ENCODE results near the gene NFIA. TPM values are rescaled to one million over a fixed set of nuclear protein-coding genes. Genes with fewer than 3 reads are reported as not detected.

Gene NFIA
- total and polyA plus RNA-seq, 10 of the 15 experiments (the other 5 are each of a cell fraction or from before 2014, with no cell fraction given): 0.10 to 0.16 TPM; not detected in 8

DNA sequence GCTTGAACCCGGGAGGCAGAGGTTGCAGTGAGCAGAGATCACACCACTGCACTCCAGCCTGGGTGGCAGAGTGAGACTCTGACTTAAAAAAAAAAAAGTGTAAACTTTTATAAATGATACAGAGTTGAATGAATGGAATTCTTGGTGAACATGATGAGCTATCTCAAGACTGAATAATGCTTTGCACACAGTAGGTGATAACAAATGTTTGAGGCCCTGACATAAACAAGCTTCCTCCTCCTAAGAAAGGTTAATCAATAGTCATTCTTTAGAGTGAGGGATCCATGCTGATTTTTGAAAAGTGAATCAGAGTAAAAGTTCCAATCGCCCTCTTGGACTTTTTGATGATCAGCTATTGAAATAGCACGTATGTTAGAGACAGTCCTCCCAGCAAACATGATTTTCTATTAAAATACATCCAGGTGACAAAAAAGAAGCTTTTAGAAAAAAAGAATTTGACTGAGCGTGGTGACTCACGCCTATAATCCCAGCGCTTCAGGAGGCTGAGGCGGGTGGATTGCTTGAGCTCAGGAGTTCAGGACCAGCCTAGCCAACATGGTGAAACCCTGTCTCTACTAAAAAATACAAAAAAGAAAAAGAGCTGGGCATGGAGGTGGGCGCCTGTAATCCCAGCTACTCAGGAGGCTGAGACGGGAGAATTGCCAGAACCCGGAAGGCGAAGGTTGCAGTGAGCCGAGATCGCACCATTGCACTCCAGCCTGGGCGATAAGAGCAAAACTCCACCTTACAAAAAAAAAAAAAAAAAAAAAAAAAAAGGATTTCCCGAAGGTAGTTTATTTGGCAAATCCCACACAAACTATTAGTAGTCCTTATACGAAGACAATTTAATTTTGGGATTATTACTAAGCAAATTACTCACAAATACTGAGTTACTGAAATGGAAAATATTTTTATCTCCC, 181.8 kb downstream of the NFIA start (continued):
- TF ChIP-seq EP300 (IDR thresholded peaks at IDR 0.05; ENCODE audit: borderline replicate concordance in 1 of 2, control insufficient read depth in 1 of 2, low read depth in 2 of 2, low read length in 2 of 2) (no peak), CHD4 (IDR thresholded peaks at IDR 0.05) (no peak), ZZZ3 (IDR thresholded peaks at IDR 0.05; ENCODE audit: control insufficient read depth, insufficient read length, low read depth) (no peak), IKZF1 (conservative IDR thresholded peaks at IDR 0.05) (no peak), CREM (IDR thresholded peaks at IDR 0.05; ENCODE audit: low read depth) (no peak), EED (IDR thresholded peaks at IDR 0.05; ENCODE audit: low read depth) (no peak), RAD51 (IDR thresholded peaks at IDR 0.05) (no peak)
- TF ChIP-seq, protein P1, sequence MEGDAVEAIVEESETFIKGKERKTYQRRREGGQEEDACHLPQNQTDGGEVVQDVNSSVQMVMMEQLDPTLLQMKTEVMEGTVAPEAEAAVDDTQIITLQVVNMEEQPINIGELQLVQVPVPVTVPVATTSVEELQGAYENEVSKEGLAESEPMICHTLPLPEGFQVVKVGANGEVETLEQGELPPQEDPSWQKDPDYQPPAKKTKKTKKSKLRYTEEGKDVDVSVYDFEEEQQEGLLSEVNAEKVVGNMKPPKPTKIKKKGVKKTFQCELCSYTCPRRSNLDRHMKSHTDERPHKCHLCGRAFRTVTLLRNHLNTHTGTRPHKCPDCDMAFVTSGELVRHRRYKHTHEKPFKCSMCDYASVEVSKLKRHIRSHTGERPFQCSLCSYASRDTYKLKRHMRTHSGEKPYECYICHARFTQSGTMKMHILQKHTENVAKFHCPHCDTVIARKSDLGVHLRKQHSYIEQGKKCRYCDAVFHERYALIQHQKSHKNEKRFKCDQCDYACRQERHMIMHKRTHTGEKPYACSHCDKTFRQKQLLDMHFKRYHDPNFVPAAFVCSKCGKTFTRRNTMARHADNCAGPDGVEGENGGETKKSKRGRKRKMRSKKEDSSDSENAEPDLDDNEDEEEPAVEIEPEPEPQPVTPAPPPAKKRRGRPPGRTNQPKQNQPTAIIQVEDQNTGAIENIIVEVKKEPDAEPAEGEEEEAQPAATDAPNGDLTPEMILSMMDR (IDR thresholded peaks at IDR 0.05 in 2 of 3, conservative IDR thresholded peaks at IDR 0.05 in 1 of 3; ENCODE audit: control insufficient read depth in 2 of 3, extremely low read depth in 1 of 3, insufficient read depth in 1 of 3, low read depth in 3 of 3, low read length in 3 of 3): no peak

DNA sequence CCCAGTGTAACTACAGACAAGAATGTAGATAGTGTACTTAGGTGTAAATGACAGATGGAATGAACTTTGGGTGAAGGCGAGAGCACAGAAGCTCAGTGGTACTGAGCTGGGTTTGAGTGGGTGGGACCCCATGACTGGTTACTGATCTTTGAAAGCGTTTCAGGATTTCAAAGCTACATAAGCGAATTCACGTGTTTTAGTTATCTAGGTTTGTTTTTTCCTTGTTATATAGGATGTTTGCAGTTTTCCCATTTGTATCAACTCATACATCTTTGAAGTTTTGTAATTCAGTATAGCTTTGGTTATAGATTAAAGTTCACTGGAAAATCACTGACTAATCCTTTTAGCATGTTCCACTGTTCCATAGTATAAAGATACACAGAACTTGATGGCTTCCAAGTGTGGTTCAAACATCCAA, 182.5 kb downstream of the NFIA start:
- Histone ChIP-seq H3K4me1 (ENCODE audit: control insufficient read depth, insufficient read depth, low read length) (no peaks in the 10 kb centered on the region), H3K4me3 (no peak overlapping the region), H3K9me3 (replicated peaks; ENCODE audit: control insufficient read depth, insufficient read depth, low read length) (no peaks in the 10 kb centered on the region), H3K79me2 (ENCODE audit: control insufficient read depth, insufficient read depth, low read length) (no peaks in the 10 kb centered on the region), H3K9ac (ENCODE audit: control insufficient read depth, insufficient read depth, low read length) (no peak overlapping the region), H3K27ac (ENCODE audit: control insufficient read depth, insufficient read depth) (no peak overlapping the region), H2AFZ (ENCODE audit: control insufficient read depth, low read depth, low read length) (no peak overlapping the region), H3K4me2 (ENCODE audit: control insufficient read depth, insufficient read depth) (no peak overlapping the region), H3K27me3 (replicated peaks in 1 of 2; ENCODE audit: control insufficient read depth in 2 of 2, insufficient read depth in 2 of 2, low read length in 1 of 2) (no peaks in the 10 kb centered on the region; a peak in 1 of 4 replicates), H4K20me1 (ENCODE audit: control insufficient read depth, insufficient read depth) (no peaks in the 10 kb centered on the region; the same call in 1 of the 2 replicates), H3K36me3 (ENCODE audit: control insufficient read depth in 2 of 2, insufficient read depth in 2 of 2, low read length in 1 of 2) (no peaks in the 10 kb centered on the region)
- RAD21 ChIA-PET (ENCODE audit: unreplicated experiment): no interaction called here
- FAIRE-seq (no peak), ATAC-seq (no peak), DNase-seq (ENCODE audit: low read depth, low spot score) (no peak)
- no TSS peak for BruUV-seq (replicated peaks)
- 34% methylated on average over 4 of the region's 4 CpGs for WGBS (ENCODE audit: insufficient coverage, insufficient replicate concordance, low lambda C conversion rate, missing lambda C conversion rate)
- CTCF ChIA-PET: no interaction called here
- POLR2A ChIA-PET: no interaction called here
- SMC1A ChIA-PET (ENCODE audit: uncharacterized antibody, unreplicated experiment): no interaction called here
- in situ Hi-C loops (cut with MboI) (no loop called here), intact Hi-C loops (cut with micrococcal nuclease; ENCODE audit: unreplicated experiment) (no loop called here)
- TF ChIP-seq YBX1 (IDR thresholded peaks at IDR 0.05) (no peak), EGR1 (IDR thresholded peaks at IDR 0.05; ENCODE audit: borderline replicate concordance in 1 of 2, low read depth in 2 of 2, low read length in 2 of 2) (no peak), RAD51 (IDR thresholded peaks at IDR 0.05) (no peak), BCL11A (IDR thresholded peaks at IDR 0.05; ENCODE audit: low read depth, low read length) (no peak), STAT3 (IDR thresholded peaks at IDR 0.05; ENCODE audit: low read depth, low read length) (no peak), HDAC2 (IDR thresholded peaks at IDR 0.05) (no peak), FOS (IDR thresholded peaks at IDR 0.05; ENCODE audit: borderline replicate concordance, extremely low read depth, insufficient read length) (no peak)
- TF ChIP-seq, protein P2, sequence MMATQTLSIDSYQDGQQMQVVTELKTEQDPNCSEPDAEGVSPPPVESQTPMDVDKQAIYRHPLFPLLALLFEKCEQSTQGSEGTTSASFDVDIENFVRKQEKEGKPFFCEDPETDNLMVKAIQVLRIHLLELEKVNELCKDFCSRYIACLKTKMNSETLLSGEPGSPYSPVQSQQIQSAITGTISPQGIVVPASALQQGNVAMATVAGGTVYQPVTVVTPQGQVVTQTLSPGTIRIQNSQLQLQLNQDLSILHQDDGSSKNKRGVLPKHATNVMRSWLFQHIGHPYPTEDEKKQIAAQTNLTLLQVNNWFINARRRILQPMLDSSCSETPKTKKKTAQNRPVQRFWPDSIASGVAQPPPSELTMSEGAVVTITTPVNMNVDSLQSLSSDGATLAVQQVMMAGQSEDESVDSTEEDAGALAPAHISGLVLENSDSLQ (IDR thresholded peaks at IDR 0.05): no peak
- TF ChIP-seq, protein P3, sequence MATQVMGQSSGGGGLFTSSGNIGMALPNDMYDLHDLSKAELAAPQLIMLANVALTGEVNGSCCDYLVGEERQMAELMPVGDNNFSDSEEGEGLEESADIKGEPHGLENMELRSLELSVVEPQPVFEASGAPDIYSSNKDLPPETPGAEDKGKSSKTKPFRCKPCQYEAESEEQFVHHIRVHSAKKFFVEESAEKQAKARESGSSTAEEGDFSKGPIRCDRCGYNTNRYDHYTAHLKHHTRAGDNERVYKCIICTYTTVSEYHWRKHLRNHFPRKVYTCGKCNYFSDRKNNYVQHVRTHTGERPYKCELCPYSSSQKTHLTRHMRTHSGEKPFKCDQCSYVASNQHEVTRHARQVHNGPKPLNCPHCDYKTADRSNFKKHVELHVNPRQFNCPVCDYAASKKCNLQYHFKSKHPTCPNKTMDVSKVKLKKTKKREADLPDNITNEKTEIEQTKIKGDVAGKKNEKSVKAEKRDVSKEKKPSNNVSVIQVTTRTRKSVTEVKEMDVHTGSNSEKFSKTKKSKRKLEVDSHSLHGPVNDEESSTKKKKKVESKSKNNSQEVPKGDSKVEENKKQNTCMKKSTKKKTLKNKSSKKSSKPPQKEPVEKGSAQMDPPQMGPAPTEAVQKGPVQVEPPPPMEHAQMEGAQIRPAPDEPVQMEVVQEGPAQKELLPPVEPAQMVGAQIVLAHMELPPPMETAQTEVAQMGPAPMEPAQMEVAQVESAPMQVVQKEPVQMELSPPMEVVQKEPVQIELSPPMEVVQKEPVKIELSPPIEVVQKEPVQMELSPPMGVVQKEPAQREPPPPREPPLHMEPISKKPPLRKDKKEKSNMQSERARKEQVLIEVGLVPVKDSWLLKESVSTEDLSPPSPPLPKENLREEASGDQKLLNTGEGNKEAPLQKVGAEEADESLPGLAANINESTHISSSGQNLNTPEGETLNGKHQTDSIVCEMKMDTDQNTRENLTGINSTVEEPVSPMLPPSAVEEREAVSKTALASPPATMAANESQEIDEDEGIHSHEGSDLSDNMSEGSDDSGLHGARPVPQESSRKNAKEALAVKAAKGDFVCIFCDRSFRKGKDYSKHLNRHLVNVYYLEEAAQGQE (IDR thresholded peaks at IDR 0.05; ENCODE audit: low read depth, low read length): no peak

Measured in GM12878 (cell line).